SU-DHL-6 (cell line): ENCODE results near the gene C13orf46.

Experiments
- H2AFZ ChIP-seq: fragments of 200-600 bp; sonication (generic); 2 replicates; pipeline ENCODE4 v1.6.1; 2014; ENCODE audit warnings: low read depth, mild to moderate bottlenecking, moderate library complexity, mixed read lengths, antibody characterized with exemption, low read length; ENCODE audit not compliant: severe bottlenecking
- H3F3A ChIP-seq: fragments of 200-600 bp; shearing (Covaris generic); 2 replicates; pipeline ENCODE4 v1.6.0; 2016; ENCODE audit warnings: antibody characterized with exemption, mild to moderate bottlenecking; ENCODE audit not compliant: insufficient read depth
- H3K27ac ChIP-seq: fragments of 200-600 bp; sonication (generic); 2 replicates; pipeline ENCODE4 v1.5.1; 2016; ENCODE audit warnings: low read depth, mild to moderate bottlenecking, low read length, moderate library complexity, mixed read lengths
- H3K27me3 ChIP-seq: fragments of 200-600 bp; sonication (generic), shearing (Covaris generic); 2 replicates; pipeline ENCODE4 v1.6.0; 2014; ENCODE audit warnings: mild to moderate bottlenecking, low read length
- H3K36me3 ChIP-seq: fragments of 200-600 bp; sonication (generic); 2 replicates; pipeline ENCODE4 v1.6.1; 2014; ENCODE audit warnings: mild to moderate bottlenecking, low read length, mixed read lengths
- H3K4me2 ChIP-seq: fragments of 300-600, 200-600 bp; shearing (Covaris generic), sonication (generic); 2 replicates; pipeline ENCODE4 v1.6.0; 2014; ENCODE audit warnings: low read length, low read depth, mild to moderate bottlenecking; ENCODE audit not compliant: poor library complexity, severe bottlenecking
- H3K4me3 ChIP-seq: fragments of 200-600 bp; sonication (generic); 2 replicates; pipeline ENCODE4 v1.5.1; 2014; ENCODE audit warnings: antibody characterized with exemption, low read length, mild to moderate bottlenecking, mixed read lengths; ENCODE audit not compliant: insufficient read depth, poor library complexity, severe bottlenecking
- H3K79me2 ChIP-seq: fragments of 200-600 bp; sonication (generic); 2 replicates; pipeline ENCODE4 v1.6.1; 2014; ENCODE audit warnings: mild to moderate bottlenecking, low read length, moderate library complexity; ENCODE audit not compliant: insufficient read depth
- H3K9ac ChIP-seq: fragments of 200-600 bp; sonication (generic); 2 replicates; pipeline ENCODE4 v1.7.0; 2014; ENCODE audit warnings: mild to moderate bottlenecking, low read length
- H3K9me2 ChIP-seq: fragments of 200-600 bp; sonication (generic); replicated peaks from 2 replicates; pipeline ENCODE4 v1.6.1; 2014; ENCODE audit warnings: low read length; ENCODE audit not compliant: insufficient read depth
- H3K9me3 ChIP-seq: fragments of 200-600 bp; sonication (generic); 2 replicates; pipeline ENCODE4 v1.6.1; 2014; ENCODE audit warnings: low read length, mixed read lengths; ENCODE audit not compliant: insufficient read depth
- H4K20me1 ChIP-seq: fragments of 200-600 bp; sonication (generic); 2 replicates; pipeline ENCODE4 v1.6.1; 2014; ENCODE audit warnings: low read depth, mild to moderate bottlenecking, antibody characterized with exemption, low read length, moderate library complexity, mixed read lengths
- CTCF ChIP-seq: fragments of 200-600 bp; sonication (generic); IDR thresholded peaks from one replicate; pipeline ENCODE4 v1.5.1; 2017; ENCODE audit warnings: antibody characterized with exemption, mild to moderate bottlenecking, low read length, moderate library complexity; ENCODE audit not compliant: insufficient read depth, poor library complexity, severe bottlenecking
- EZH2phosphoT487 ChIP-seq: fragments of 200-600 bp; sonication (generic), shearing (Covaris generic); conservative IDR thresholded peaks from 2 replicates; pipeline ENCODE4 v1.6.1; 2018; ENCODE audit warnings: mild to moderate bottlenecking, antibody characterized with exemption, low read length, moderate library complexity, mixed read lengths

Gene C13orf46

GRCh38 chr13:113953561-113953960 lies 20.3 kb downstream of the C13orf46 start:
- Histone ChIP-seq H3K9me2 (no peaks in the 10 kb centered on the region), H3F3A (no peaks in the 10 kb centered on the region), H2AFZ (no peak overlapping the region), H3K36me3 (no peaks in the 10 kb centered on the region), H3K4me3 (no peak overlapping the region), H3K79me2 (no peaks in the 10 kb centered on the region), H3K9me3 (peaks cover 3% of the 10 kb centered on the region; the same call in 1 of the 2 replicates), H3K27me3 (no peaks in the 10 kb centered on the region), H3K27ac (no peak overlapping the region), H4K20me1 (no peaks in the 10 kb centered on the region), H3K4me2 (no peak overlapping the region), H3K9ac (no peak overlapping the region)
- TF ChIP-seq EZH2phosphoT487 (no peak), CTCF (no peak)

DNA sequence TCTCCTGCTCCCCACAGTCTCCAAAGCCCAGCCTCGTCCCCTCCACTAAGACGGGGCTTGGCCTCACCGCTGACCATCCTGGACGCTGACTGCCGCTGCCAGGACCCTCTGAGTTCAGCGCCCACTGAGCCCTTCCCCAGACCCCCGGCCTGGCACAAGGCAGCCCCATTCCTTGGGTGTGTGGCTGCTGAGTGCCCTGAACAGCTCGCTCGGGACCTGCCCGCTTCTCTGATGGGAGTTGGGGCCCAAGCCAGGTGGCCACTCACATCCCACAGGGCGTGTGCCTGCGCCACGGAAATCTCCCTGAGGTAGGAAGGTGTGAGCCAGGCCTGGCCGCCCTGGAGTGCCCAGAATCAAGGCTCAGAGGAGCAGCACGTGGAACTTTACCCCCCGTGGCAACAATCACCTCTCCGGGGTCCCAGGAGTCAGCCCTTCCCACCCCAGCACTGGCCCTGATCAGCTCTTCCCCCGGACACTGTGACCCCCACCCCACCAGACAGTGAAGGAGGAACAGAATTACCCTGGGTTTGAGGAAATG lies 20.8 kb downstream of the C13orf46 start:
- H3F3A ChIP-seq: no peaks in the 10 kb centered on the region
- H3K4me2 ChIP-seq: no peak overlapping the region
- no peak for TF ChIP-seq EZH2phosphoT487
- TF ChIP-seq CTCF: no peak
- H2AFZ ChIP-seq: no peak overlapping the region
- no peak overlapping the region for H3K27ac ChIP-seq
- H4K20me1 ChIP-seq: no peaks in the 10 kb centered on the region
- H3K9me3 ChIP-seq: no peaks in the 10 kb centered on the region
- no peak overlapping the region for H3K9ac ChIP-seq
- no peaks in the 10 kb centered on the region for H3K9me2 ChIP-seq
- H3K79me2 ChIP-seq: no peaks in the 10 kb centered on the region
- H3K4me3 ChIP-seq: no peak overlapping the region
- H3K36me3 ChIP-seq: no peaks in the 10 kb centered on the region
- no peaks in the 10 kb centered on the region for H3K27me3 ChIP-seq

DNA sequence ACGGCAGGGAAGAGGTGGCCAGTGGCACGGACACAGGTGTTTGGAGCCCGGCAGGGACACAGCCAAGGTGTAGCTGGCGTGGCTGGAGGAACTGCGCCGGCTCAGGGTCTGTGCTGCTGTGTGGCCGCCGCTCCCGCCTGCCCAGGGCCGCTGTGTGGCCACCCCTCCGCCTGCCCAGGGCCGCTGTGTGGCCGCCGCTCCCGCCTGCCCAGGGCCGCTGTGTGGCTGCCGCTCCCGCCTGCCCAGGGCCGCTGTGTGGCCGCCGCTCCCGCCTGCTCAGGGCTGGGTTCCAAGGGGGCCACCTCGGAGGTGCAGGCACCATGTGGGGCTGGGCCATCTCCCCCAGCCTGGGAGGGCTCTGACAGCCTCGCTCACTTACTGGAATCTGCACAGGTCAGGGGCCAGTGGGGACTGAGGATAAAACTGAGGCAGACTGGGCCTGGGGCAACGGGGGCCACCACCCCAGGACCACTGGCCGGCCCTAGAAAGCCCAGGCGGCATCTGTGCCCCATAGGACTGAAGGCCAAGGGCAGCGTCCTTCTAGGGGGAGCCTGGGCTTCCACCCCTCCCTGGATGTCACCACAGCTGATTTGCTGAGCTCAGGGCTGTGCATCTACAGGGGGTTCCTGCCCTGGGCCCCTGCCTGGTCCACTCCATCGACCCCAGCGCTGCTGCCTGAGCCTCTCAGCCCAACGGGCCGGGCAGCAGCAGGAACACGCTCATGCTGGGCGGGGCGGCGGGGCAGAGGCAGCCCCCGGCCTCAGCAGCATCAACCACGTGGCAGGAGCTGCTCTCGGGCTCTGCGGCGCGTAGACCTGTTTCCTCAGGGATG lies 21.5 kb downstream of the C13orf46 start:
- no peak overlapping the region for H3K4me3 ChIP-seq
- no peaks in the 10 kb centered on the region for H3F3A ChIP-seq
- no peaks in the 10 kb centered on the region for H4K20me1 ChIP-seq
- no peaks in the 10 kb centered on the region for H3K9me2 ChIP-seq
- H2AFZ ChIP-seq: no peak overlapping the region
- H3K36me3 ChIP-seq: no peaks in the 10 kb centered on the region
- no peaks in the 10 kb centered on the region for H3K9me3 ChIP-seq
- no peaks in the 10 kb centered on the region for H3K27me3 ChIP-seq
- TF ChIP-seq EZH2phosphoT487: no peak
- TF ChIP-seq CTCF: no peak
- H3K4me2 ChIP-seq: no peak overlapping the region
- H3K79me2 ChIP-seq: no peaks in the 10 kb centered on the region
- no peak overlapping the region for H3K27ac ChIP-seq
- H3K9ac ChIP-seq: no peak overlapping the region
